Measurements from ENCODE around the gene FOXD3. TPM values are rescaled to one million over a fixed set of nuclear protein-coding genes. Genes with fewer than 3 reads are reported as not detected.

Gene FOXD3
- total RNA-seq, 4 donors from 2014 or later = 1.3 to 4.2 (median 2.0) TPM; not detected in 1

GRCh38 chr1:63326473-63327380, 4.4 kb downstream of the FOXD3 start:
- no peak overlapping the region for H3K4me3 ChIP-seq (ENCODE audit: low read depth, poor library complexity, severe bottlenecking)
- peak in 1 of 2 donors; percentile 10 for DNase-seq (ENCODE audit: low spot score in 2 of 2)
- intact Hi-C loops (cut with DNase I; ENCODE audit: low total_unique reads) = no loop called here
- TF ChIP-seq, protein P1, sequence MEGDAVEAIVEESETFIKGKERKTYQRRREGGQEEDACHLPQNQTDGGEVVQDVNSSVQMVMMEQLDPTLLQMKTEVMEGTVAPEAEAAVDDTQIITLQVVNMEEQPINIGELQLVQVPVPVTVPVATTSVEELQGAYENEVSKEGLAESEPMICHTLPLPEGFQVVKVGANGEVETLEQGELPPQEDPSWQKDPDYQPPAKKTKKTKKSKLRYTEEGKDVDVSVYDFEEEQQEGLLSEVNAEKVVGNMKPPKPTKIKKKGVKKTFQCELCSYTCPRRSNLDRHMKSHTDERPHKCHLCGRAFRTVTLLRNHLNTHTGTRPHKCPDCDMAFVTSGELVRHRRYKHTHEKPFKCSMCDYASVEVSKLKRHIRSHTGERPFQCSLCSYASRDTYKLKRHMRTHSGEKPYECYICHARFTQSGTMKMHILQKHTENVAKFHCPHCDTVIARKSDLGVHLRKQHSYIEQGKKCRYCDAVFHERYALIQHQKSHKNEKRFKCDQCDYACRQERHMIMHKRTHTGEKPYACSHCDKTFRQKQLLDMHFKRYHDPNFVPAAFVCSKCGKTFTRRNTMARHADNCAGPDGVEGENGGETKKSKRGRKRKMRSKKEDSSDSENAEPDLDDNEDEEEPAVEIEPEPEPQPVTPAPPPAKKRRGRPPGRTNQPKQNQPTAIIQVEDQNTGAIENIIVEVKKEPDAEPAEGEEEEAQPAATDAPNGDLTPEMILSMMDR (IDR thresholded peaks at IDR 0.05) = no peak
- no peak for TF ChIP-seq POLR2A (IDR thresholded peaks at IDR 0.05)
- 13 to 15% methylated on average over 37 of the region's 37 CpGs for WGBS, 2 donors

DNA sequence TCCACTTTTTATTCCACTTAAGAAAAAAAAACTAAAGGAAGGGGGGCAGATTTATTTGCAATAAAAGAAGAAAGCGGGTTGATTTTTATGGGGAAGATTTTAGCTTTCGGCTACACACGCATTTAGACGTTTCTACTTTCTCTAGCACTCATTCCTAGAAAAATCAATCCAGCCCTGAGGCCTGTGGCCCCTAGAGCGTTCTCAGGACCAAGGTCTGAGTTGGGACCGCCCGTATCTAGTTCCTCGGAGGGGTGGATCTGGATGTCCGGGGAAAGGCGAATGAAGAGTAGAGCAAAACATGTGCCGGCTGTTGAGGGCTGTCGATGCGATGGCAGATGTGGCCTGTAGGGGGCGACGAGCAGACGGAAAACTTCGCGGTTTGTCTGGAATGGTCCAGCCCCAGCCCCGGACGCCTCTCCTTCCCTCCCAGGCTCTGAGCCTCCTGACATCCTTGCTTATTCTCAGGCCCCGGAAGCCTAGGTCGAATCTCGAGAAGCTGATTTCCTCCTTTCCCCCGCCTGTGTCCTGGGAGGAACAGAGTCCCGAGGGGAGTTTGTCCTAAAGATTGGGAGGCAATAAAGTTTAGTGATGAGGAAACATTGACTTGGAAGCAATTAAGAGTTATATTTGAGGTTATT, 5.2 kb downstream of the FOXD3 start:
- intact Hi-C loops (cut with DNase I; ENCODE audit: low total_unique reads) = no loop called here

DNA sequence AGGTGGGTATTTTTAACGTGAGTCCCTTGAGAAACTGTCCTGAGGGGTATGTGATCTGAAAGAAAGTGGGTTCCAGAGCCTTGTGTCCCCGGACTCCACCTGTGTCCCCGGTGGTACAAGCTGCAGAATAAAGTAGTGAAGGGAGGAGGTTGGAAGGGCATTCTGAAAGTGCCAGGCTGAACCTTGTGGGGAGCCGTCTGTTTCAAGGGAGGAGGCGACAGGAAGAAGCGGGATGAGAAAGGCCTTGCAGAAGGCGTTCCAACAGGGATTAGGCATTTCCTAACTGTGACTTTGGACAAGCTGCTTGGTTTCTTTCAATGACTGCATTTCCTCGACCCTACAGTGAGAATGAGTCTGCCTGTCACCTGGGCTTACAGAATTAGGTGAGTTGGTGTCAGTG, 5.8 kb downstream of the FOXD3 start:
- H3K4me3 ChIP-seq (ENCODE audit: low read depth, poor library complexity, severe bottlenecking) = no peak overlapping the region
- no peak for DNase-seq (ENCODE audit: low spot score in 2 of 2)
- no peak for TF ChIP-seq POLR2A (IDR thresholded peaks at IDR 0.05)
- TF ChIP-seq, protein P1 (IDR thresholded peaks at IDR 0.05) = no peak
- intact Hi-C loops (cut with DNase I; ENCODE audit: low total_unique reads) = no loop called here
- WGBS, 2 donors = 68 to 73% methylated on average over 8 of the region's 8 CpGs

More for the DNA sequence above, 5.2 kb downstream of the FOXD3 start:
- 12 to 16% methylated on average over 25 of the region's 25 CpGs for WGBS, 2 donors
- TF ChIP-seq POLR2A (IDR thresholded peaks at IDR 0.05) = no peak
- TF ChIP-seq, protein P1 (IDR thresholded peaks at IDR 0.05) = no peak
- DNase-seq (ENCODE audit: low spot score in 2 of 2) = peak; percentile 32 to 91
- no peak overlapping the region for H3K4me3 ChIP-seq (ENCODE audit: low read depth, poor library complexity, severe bottlenecking)

- H3K4me3 ChIP-seq (ENCODE audit: low read depth, poor library complexity, severe bottlenecking) = no peak overlapping the region
- no peak for DNase-seq (ENCODE audit: low spot score in 2 of 2)
- 89 to 91% methylated on average over 9 of the region's 9 CpGs for WGBS, 2 donors
- intact Hi-C loops (cut with DNase I; ENCODE audit: low total_unique reads) = no loop called here
- TF ChIP-seq POLR2A (IDR thresholded peaks at IDR 0.05) = no peak
- TF ChIP-seq, protein P1 (IDR thresholded peaks at IDR 0.05) = no peak
Observed at GRCh38 chr1:63328781-63329180, 6.4 kb downstream of the FOXD3 start.

DNA sequence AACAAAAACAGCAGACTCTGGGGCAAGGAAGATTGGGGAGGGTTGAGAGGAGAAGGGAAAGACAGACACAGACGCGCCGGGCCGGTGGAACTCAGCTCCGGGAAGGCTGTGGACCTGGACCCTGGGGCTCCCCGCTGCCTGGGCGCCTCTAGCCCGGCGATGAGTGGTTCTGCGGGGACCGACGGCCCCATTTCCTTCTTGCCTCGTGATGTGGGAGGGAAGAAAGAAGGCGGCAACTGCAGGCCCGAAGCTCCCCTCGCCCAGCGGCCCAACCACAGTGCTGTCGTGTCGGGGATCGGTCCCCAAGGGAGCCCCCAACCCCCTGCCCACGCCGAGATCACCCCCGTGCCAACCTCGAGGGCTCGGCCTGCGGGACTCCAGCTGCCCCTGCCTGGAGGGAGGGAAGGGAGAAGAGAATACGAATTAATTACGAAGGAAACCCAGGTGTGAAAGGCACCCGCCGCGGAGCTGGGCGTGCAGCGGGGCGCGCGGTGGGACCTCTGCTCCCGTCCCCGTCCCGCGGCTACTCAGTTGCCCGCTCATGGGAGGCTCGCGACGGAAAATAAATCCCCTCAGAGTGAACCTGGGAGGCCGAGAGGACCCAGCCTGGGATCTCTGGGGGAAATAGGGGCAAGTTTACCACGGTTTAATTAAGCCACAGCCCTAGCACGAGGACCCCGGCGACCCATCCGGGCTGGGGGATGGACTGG, 7.4 kb downstream of the FOXD3 start:
- TF ChIP-seq, protein P1 (IDR thresholded peaks at IDR 0.05) = no peak
- TF ChIP-seq POLR2A (IDR thresholded peaks at IDR 0.05) = no peak
- intact Hi-C loops (cut with DNase I; ENCODE audit: low total_unique reads) = no loop called here
- no peak for DNase-seq (ENCODE audit: low spot score in 2 of 2)
- WGBS, 2 donors = 7 to 10% methylated on average over 36 to 49 of the region's 50 CpGs
- H3K4me3 ChIP-seq (ENCODE audit: low read depth, poor library complexity, severe bottlenecking) = no peak overlapping the region
